ENCODE data around the gene USPL1. TPM values are rescaled to one million over a fixed set of nuclear protein-coding genes. Genes with fewer than 3 reads are reported as not detected.
A peak's percentile ranks its signal among the peaks of the same experiment; 100 is the strongest.
"Not testable (repeated sequence)": the region's sequence is repeated elsewhere in the genome, so short reads cannot be mapped to it uniquely, and the experiment has no call there.

USPL1 gene
- total RNA-seq, 2 donors from 2014 or later = 20.1 to 24.4 TPM

DNA sequence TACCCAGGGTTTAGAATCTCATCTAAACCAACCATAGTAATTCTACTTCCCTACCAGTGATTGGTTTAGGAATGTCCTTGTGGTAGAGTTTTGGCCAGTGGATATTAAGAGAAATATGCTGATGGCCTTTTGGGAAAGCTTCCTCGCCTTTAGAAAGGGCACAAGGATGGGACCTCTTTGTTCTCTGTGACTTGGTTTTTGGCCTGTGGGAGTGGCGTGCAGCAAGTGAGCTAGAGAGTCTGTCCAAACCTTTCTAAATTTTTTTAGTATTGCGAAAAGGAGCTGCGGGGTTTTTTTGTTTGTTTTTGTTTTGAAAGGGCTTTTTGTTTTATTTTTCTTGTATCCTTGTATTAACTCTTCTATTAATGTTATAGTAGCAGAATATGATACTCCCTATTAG lies 20.6 kb downstream of the USPL1 start:
- DNase-seq (ENCODE audit: low spot score) = no peak
- H3K9me3 ChIP-seq = no peaks in the 10 kb centered on the region
- intact Hi-C loops (cut with DNase I) = no loop called here
- no peak overlapping the region for H3K27ac ChIP-seq
- H3K36me3 ChIP-seq = no peaks in the 10 kb centered on the region
- H3K27me3 ChIP-seq (replicated peaks; ENCODE audit: insufficient read depth) = no peaks in the 10 kb centered on the region
- H3K4me3 ChIP-seq = no peak overlapping the region
- WGBS = 75% methylated on average over 4 of the region's 4 CpGs
- TF ChIP-seq, protein P1, sequence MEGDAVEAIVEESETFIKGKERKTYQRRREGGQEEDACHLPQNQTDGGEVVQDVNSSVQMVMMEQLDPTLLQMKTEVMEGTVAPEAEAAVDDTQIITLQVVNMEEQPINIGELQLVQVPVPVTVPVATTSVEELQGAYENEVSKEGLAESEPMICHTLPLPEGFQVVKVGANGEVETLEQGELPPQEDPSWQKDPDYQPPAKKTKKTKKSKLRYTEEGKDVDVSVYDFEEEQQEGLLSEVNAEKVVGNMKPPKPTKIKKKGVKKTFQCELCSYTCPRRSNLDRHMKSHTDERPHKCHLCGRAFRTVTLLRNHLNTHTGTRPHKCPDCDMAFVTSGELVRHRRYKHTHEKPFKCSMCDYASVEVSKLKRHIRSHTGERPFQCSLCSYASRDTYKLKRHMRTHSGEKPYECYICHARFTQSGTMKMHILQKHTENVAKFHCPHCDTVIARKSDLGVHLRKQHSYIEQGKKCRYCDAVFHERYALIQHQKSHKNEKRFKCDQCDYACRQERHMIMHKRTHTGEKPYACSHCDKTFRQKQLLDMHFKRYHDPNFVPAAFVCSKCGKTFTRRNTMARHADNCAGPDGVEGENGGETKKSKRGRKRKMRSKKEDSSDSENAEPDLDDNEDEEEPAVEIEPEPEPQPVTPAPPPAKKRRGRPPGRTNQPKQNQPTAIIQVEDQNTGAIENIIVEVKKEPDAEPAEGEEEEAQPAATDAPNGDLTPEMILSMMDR (IDR thresholded peaks at IDR 0.05) = no peak
- TF ChIP-seq POLR2A (IDR thresholded peaks at IDR 0.05) (no peak), POLR2AphosphoS5 (IDR thresholded peaks at IDR 0.05) (no peak)
- H3K4me1 ChIP-seq (replicated peaks) = no peaks in the 10 kb centered on the region

DNA sequence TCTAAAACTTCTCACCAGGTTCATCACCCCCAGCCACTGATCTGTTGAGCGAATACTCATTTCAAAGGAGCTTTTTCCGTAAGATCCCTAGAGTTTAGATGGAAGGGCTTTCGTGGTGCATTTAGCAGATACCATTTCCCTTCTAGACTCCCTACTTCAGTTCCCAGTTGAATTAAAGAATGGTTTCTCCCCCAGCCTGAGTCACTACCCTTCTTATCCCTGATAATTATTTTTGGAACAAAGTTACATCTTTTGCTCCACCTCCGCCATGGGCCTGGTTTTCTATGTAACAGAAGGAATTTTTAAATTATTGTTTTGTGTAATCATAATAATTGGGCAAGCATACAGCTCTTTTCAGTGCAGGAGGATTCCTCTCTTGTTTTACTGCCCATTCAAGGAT lies 22.0 kb downstream of the USPL1 start:
- H3K36me3 ChIP-seq = no peaks in the 10 kb centered on the region
- H3K9me3 ChIP-seq = no peaks in the 10 kb centered on the region
- DNase-seq (ENCODE audit: low spot score) = no peak
- TF ChIP-seq, protein P1 (IDR thresholded peaks at IDR 0.05) = no peak
- TF ChIP-seq POLR2A (IDR thresholded peaks at IDR 0.05) (no peak), POLR2AphosphoS5 (IDR thresholded peaks at IDR 0.05) (no peak)
- H3K4me3 ChIP-seq = no peak overlapping the region
- 97% methylated on average over 4 of the region's 4 CpGs for WGBS
- H3K27ac ChIP-seq = no peak overlapping the region
- intact Hi-C loops (cut with DNase I) = no loop called here
- H3K27me3 ChIP-seq (replicated peaks; ENCODE audit: insufficient read depth) = no peaks in the 10 kb centered on the region
- H3K4me1 ChIP-seq (replicated peaks) = no peaks in the 10 kb centered on the region

DNA sequence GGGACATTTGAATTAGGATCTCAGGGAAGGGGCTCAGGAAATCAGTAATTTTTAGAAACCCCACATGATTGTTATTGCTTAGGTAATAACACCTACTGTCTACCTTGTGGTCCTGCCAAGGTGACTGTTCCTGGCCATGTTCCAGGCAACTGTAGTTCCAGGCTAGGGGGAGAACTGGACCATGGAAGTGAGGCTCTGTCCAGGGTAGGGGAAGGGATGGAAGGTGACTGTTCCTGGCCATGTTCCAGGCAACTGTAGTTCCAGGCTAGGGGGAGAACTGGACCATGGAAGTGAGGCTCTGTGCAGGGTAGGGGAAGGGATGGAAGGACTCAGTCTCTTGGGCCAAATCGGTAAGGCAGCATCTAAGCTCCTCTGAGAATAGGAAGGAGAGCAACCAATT lies 23.5 kb downstream of the USPL1 start:
- DNase-seq (ENCODE audit: low spot score); H3K27me3 ChIP-seq (replicated peaks; ENCODE audit: insufficient read depth); intact Hi-C loops (cut with DNase I); H3K9me3 ChIP-seq; H3K36me3 ChIP-seq; H3K4me1 ChIP-seq (replicated peaks); H3K4me3 ChIP-seq; H3K27ac ChIP-seq: not testable (repeated sequence)
- WGBS = 100% methylated on average over 1 of the region's 1 CpG

DNA sequence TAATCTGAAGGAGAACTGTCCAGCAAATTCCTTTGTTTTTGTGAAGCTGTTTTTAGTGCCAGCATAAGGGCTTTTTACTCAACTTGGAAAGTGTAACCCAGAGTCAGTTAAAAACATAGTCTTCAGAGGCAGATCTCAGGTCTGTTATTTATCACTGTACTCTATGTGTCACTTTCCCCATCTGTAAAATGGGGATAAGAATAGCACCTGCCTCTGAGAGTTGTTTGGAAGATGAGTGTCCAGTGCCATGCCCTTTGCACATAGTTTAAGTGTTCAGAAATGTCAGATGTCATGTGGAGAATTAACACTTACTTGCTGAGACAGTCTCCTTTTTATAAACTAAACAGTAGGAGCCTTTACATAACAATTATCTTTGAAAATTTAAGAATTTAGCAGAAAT lies 27.9 kb downstream of the USPL1 start:
- DNase-seq (ENCODE audit: low spot score) = no peak
- intact Hi-C loops (cut with DNase I) = no loop called here
- Histone ChIP-seq H3K27me3 (replicated peaks; ENCODE audit: insufficient read depth) (no peaks in the 10 kb centered on the region), H3K36me3 (no peaks in the 10 kb centered on the region), H3K4me3 (no peak overlapping the region), H3K9me3 (no peaks in the 10 kb centered on the region), H3K27ac (no peak overlapping the region), H3K4me1 (replicated peaks) (peaks cover 4% of the 10 kb centered on the region)
- no peak for TF ChIP-seq POLR2A (IDR thresholded peaks at IDR 0.05)
- TF ChIP-seq POLR2AphosphoS5 (IDR thresholded peaks at IDR 0.05) = no peak
- TF ChIP-seq, protein P1 (IDR thresholded peaks at IDR 0.05) = no peak

DNA sequence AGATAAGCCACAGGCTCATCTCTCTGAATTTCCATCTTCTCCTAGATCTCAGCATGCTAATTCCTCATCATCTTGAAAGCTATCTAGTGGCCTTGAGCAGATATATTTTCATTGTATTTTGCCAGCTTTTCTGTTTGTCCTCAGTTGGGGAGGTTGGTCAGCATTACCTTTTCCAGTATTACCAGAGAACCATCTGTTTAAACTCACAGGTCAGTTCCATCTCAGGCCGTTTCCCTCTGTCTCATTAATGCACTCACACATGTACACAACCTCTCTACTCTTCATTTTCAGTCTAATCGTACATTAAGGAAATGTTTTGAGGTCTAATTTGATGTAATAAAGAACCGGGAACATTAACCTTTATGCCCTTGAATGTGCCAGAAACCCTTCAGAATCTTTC lies 29.7 kb downstream of the USPL1 start:
- no peaks in the 10 kb centered on the region for H3K9me3 ChIP-seq
- DNase-seq (ENCODE audit: low spot score) = no peak
- no peak overlapping the region for H3K4me3 ChIP-seq
- TF ChIP-seq POLR2A (IDR thresholded peaks at IDR 0.05) (no peak), POLR2AphosphoS5 (IDR thresholded peaks at IDR 0.05) (no peak)
- TF ChIP-seq, protein P1 (IDR thresholded peaks at IDR 0.05) = no peak
- intact Hi-C loops (cut with DNase I) = no loop called here
- 39% methylated on average over 3 of the region's 3 CpGs for WGBS
- no peaks in the 10 kb centered on the region for H3K27me3 ChIP-seq (replicated peaks; ENCODE audit: insufficient read depth)
- no peaks in the 10 kb centered on the region for H3K36me3 ChIP-seq
- peak overlapping the region in 1 of 2 donors; percentile 0 for H3K27ac ChIP-seq
- peaks cover 4% of the 10 kb centered on the region for H3K4me1 ChIP-seq (replicated peaks)
